Measurements from ENCODE around the gene DST.

Gene DST

GRCh38 chr6:56416247-56416646 lies 226.4 kb downstream of the DST start:
- no peak for TF ChIP-seq CTCF (IDR thresholded peaks at IDR 0.05; ENCODE audit: low read depth, low read length, missing control alignments)
- no peak overlapping the region for H3K4me3 ChIP-seq (replicated peaks; ENCODE audit: low read depth, low read length)
- no peak for DNase-seq (ENCODE audit: extremely low read depth, low read depth)

GRCh38 chr6:56408976-56409375 lies 233.7 kb downstream of the DST start:
- TF ChIP-seq CTCF (IDR thresholded peaks at IDR 0.05; ENCODE audit: low read depth, low read length, missing control alignments) = no peak
- H3K4me3 ChIP-seq (replicated peaks; ENCODE audit: low read depth, low read length) = no peak overlapping the region
- DNase-seq (ENCODE audit: extremely low read depth, low read depth) = no peak

Data from HFF-Myc (cell line).